Measurements from ENCODE around the gene PRAF2. TPM values are rescaled to one million over a fixed set of nuclear protein-coding genes. Genes with fewer than 3 reads are reported as not detected.

The PRAF2 gene
- total RNA-seq, 1 experiment from 2014 or later: 0.07 TPM

DNA sequence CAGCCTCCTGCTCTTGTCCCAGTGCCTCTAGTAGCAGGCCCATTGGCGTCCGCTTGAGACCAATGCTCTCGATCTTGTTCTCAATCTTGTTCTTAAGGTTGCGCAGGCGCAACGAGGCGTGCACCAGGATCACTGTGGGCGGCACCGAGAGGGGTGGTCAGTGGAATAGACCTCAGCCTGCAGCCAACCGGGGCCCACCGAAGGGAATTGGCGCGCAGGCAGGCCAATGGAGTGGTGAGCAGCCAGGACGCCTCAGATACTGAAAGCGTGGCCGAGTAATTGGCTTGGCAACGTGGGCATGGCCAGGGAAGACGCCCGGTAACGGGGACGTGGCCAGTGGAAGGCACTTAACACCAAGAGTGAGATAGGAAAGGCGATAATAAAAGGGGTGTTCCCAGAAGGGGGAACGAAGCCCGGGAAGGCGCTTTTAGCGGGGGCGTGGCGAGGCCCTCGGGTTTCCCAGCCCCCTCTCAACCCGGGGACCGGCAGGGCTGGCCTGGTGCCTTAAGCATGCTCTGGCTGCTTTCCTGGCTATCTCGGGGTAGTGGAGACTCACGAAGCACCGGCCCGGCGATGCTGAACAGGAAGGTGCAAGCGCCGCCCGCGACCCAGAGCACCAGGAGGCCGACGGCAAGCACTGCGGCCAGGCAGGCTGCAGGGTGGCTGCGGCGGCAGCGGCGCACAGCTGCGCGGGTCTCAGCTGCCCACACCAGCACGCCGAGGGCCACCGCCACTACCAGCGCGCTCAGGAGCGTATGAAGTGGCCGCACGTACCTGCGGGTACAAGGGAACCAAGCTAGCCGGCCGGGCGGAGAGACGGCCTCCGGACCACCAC lies 1.7 kb downstream of the PRAF2 start:
- ChIA-PET POLR2A (ENCODE audit: unreplicated experiment) (no interaction called here), CTCF (no interaction called here)
- DNase-seq (no peak), ATAC-seq (no peak)
- H3K79me2 ChIP-seq (ENCODE audit: low read length): no peaks in the 10 kb centered on the region
- no peak overlapping the region for H2AFZ ChIP-seq (ENCODE audit: low read length)
- H3K9me3 ChIP-seq (ENCODE audit: low read length): no peaks in the 10 kb centered on the region
- no peaks in the 10 kb centered on the region for H3K9me2 ChIP-seq (replicated peaks; ENCODE audit: low read length)
- no peaks in the 10 kb centered on the region for H3K27me3 ChIP-seq (ENCODE audit: low read length)
- H3F3A ChIP-seq (ENCODE audit: low read length, unreplicated experiment): no peaks in the 10 kb centered on the region
- no peaks in the 10 kb centered on the region for H3K36me3 ChIP-seq (ENCODE audit: low read depth, low read length)
- no peak overlapping the region for H3K4me2 ChIP-seq (ENCODE audit: low read length)
- no peak overlapping the region for H3K4me3 ChIP-seq (ENCODE audit: low read length)
- no peaks in the 10 kb centered on the region for H4K20me1 ChIP-seq (ENCODE audit: low read length)
- H3K9ac ChIP-seq (ENCODE audit: low read length): no peak overlapping the region
- intact Hi-C loops (cut with micrococcal nuclease): no loop called here
- no TSS peak for BruUV-seq (replicated peaks)
- no peaks in the 10 kb centered on the region for H3K4me1 ChIP-seq (ENCODE audit: insufficient read depth, low read length)
- H3K27ac ChIP-seq (ENCODE audit: low read length): no peak overlapping the region
- no peak for TF ChIP-seq EZH2 (IDR thresholded peaks at IDR 0.05; ENCODE audit: low read length, unreplicated experiment)
- TF ChIP-seq EZH2phosphoT487 (IDR thresholded peaks at IDR 0.05; ENCODE audit: borderline replicate concordance, low read length): no peak
- TF ChIP-seq, protein P1, sequence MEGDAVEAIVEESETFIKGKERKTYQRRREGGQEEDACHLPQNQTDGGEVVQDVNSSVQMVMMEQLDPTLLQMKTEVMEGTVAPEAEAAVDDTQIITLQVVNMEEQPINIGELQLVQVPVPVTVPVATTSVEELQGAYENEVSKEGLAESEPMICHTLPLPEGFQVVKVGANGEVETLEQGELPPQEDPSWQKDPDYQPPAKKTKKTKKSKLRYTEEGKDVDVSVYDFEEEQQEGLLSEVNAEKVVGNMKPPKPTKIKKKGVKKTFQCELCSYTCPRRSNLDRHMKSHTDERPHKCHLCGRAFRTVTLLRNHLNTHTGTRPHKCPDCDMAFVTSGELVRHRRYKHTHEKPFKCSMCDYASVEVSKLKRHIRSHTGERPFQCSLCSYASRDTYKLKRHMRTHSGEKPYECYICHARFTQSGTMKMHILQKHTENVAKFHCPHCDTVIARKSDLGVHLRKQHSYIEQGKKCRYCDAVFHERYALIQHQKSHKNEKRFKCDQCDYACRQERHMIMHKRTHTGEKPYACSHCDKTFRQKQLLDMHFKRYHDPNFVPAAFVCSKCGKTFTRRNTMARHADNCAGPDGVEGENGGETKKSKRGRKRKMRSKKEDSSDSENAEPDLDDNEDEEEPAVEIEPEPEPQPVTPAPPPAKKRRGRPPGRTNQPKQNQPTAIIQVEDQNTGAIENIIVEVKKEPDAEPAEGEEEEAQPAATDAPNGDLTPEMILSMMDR (conservative IDR thresholded peaks at IDR 0.05; ENCODE audit: low read depth, low read length): no peak

GRCh38 chrX:49070988-49071387 lies 2.8 kb downstream of the PRAF2 start:
- Histone ChIP-seq H3K9me2 (replicated peaks; ENCODE audit: low read length) (no peaks in the 10 kb centered on the region), H3K27ac (ENCODE audit: low read length) (no peak overlapping the region), H3K4me2 (ENCODE audit: low read length) (no peak overlapping the region), H3K79me2 (ENCODE audit: low read length) (no peaks in the 10 kb centered on the region), H3K4me3 (ENCODE audit: low read length) (no peak overlapping the region), H2AFZ (ENCODE audit: low read length) (no peak overlapping the region), H4K20me1 (ENCODE audit: low read length) (no peaks in the 10 kb centered on the region), H3K9ac (ENCODE audit: low read length) (no peak overlapping the region), H3K36me3 (ENCODE audit: low read depth, low read length) (no peaks in the 10 kb centered on the region), H3K4me1 (ENCODE audit: insufficient read depth, low read length) (no peaks in the 10 kb centered on the region), H3K9me3 (ENCODE audit: low read length) (no peaks in the 10 kb centered on the region), H3F3A (ENCODE audit: low read length, unreplicated experiment) (no peaks in the 10 kb centered on the region), H3K27me3 (ENCODE audit: low read length) (no peaks in the 10 kb centered on the region)
- DNase-seq: no peak
- intact Hi-C loops (cut with micrococcal nuclease): no loop called here
- ChIA-PET CTCF (no interaction called here), POLR2A (ENCODE audit: unreplicated experiment) (no interaction called here)
- TF ChIP-seq EZH2 (IDR thresholded peaks at IDR 0.05; ENCODE audit: low read length, unreplicated experiment) (no peak), EZH2phosphoT487 (IDR thresholded peaks at IDR 0.05; ENCODE audit: borderline replicate concordance, low read length) (no peak)
- TF ChIP-seq, protein P1 (conservative IDR thresholded peaks at IDR 0.05; ENCODE audit: low read depth, low read length): no peak
- no peak for ATAC-seq
- BruUV-seq (replicated peaks): no TSS peak

DNA sequence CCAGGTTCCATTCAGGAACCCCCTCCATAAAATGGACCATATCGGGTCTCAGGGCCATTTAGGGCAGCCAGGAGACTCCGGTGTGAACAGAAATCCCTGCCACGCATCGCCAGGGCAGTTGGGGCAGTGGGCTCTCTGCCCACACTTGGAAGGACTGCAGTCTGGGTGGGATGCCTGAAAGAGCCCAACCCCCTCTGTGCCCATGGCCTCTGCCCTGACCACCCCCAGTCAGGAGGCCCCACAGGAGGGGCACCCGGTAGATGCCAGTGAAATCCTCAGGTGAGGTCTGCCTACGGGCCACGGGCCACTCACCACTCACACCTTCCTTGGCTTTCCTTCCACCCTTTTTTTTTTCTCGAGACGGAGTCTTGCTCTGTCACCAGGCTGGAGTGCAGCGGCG lies 4.8 kb downstream of the PRAF2 start:
- no peaks in the 10 kb centered on the region for H3K9me2 ChIP-seq (replicated peaks; ENCODE audit: low read length)
- no peak overlapping the region for H3K4me3 ChIP-seq (ENCODE audit: low read length)
- H3F3A ChIP-seq (ENCODE audit: low read length, unreplicated experiment): no peaks in the 10 kb centered on the region
- H3K4me1 ChIP-seq (ENCODE audit: insufficient read depth, low read length): no peaks in the 10 kb centered on the region
- H3K9ac ChIP-seq (ENCODE audit: low read length): no peak overlapping the region
- intact Hi-C loops (cut with micrococcal nuclease): no loop called here
- no peaks in the 10 kb centered on the region for H3K79me2 ChIP-seq (ENCODE audit: low read length)
- H3K4me2 ChIP-seq (ENCODE audit: low read length): no peak overlapping the region
- H3K27me3 ChIP-seq (ENCODE audit: low read length): no peaks in the 10 kb centered on the region
- BruUV-seq (replicated peaks): TSS peak; percentile 8
- H4K20me1 ChIP-seq (ENCODE audit: low read length): no peaks in the 10 kb centered on the region
- no peak overlapping the region for H2AFZ ChIP-seq (ENCODE audit: low read length)
- ATAC-seq (no peak), DNase-seq (no peak)
- H3K36me3 ChIP-seq (ENCODE audit: low read depth, low read length): no peaks in the 10 kb centered on the region
- POLR2A ChIA-PET (ENCODE audit: unreplicated experiment): no interaction called here
- TF ChIP-seq, protein P1 (conservative IDR thresholded peaks at IDR 0.05; ENCODE audit: low read depth, low read length): no peak
- TF ChIP-seq EZH2 (IDR thresholded peaks at IDR 0.05; ENCODE audit: low read length, unreplicated experiment) (no peak), EZH2phosphoT487 (IDR thresholded peaks at IDR 0.05; ENCODE audit: borderline replicate concordance, low read length) (no peak)
- no peaks in the 10 kb centered on the region for H3K9me3 ChIP-seq (ENCODE audit: low read length)
- no peak overlapping the region for H3K27ac ChIP-seq (ENCODE audit: low read length)
- CTCF ChIA-PET: no interaction called here

Data from PC-3 (cell line).